Raji (cell line): Measurements from ENCODE around the gene EPHB1.

Source experiments
- POLR2A ChIP-seq: IDR thresholded peaks from 2 replicates; pipeline ENCODE4 v1.6.1; 2011; ENCODE audit warnings: low read depth, low read length, control low read depth; ENCODE audit not compliant: insufficient read depth

Gene EPHB1

DNA sequence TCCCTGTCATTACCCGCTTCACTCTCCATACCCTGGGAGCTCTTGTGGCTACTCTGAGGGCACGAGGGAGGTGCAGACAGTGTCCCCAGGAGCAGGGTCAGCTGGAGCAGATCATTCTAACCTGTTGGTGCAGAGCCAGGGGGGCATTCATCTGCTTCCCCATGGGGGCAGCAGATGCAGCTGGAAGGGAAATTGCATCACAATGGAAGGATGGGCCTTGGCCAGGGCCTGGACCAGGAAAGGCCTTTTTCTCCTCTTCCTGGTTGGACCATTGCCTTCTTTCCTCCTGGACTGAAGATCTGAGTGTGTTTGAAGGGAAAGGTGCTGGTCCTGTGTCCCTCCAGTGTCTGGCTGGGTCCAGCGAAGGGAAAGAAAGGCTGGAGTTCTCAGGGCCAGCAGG, 55.7 kb downstream of the EPHB1 start:
- TF ChIP-seq POLR2A = no peak

DNA sequence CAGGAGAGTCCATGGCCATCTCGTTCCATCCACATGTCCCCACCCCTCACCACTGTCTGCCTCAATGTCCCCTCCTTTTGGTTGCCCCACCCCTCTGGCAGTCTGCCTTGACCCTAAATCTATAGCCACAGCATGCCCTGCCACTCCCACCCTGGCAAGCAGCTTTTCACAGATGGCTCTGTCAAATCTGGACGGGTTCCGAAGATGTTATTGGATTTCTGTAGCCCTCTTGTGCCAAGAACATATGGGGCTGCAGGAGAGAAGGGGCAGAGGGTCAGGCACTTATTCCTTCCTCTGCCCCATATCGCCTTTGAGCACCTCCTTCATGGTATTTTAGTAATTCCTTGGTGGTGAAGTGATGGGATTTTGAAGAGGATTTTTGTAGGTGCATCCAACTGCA, 57.1 kb downstream of the EPHB1 start:
- TF ChIP-seq POLR2A = no peak

DNA sequence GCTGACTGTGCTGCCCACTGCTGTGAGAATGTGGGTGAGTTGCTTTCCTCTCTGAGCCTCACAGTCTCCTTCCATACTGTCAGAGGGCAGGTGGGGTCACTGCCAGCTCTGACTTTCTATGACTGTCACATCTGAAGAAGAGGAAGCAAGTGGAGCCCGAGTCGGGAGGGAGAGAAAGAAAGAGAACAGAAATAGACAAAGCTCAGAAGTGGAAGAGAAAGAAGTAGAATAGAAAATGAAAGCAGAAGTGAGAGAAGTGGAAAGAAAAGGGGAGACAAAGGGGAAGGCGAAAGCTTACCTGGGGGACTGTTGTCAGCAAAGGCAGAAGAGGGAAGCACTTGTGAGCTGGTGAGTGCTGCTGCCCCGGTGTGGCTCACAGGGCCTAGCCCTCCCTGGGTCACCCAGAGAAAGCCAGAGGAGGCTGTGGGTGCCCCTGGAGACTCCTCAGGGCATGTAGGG, 57.9 kb downstream of the EPHB1 start:
- TF ChIP-seq POLR2A = no peak

DNA sequence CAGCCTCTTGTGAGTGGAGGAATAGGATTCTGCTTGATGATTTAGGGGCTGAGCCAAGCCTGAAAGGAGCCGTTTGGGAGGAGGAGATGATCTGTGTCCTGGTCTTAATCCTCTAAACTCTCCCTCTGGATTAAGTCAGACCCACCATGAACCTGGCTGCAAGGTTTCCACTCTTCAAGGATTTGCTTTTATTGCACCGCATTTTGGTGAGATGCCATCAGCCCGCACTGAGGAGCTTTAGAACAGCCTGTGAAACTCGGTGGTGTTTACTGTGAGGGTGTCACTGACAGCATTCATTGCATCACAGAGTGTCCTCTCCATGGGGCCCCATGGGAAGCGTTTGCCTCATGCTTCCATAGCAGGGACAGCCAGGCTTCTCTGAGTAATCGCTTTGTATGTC, 59.2 kb downstream of the EPHB1 start:
- TF ChIP-seq POLR2A = no peak

DNA sequence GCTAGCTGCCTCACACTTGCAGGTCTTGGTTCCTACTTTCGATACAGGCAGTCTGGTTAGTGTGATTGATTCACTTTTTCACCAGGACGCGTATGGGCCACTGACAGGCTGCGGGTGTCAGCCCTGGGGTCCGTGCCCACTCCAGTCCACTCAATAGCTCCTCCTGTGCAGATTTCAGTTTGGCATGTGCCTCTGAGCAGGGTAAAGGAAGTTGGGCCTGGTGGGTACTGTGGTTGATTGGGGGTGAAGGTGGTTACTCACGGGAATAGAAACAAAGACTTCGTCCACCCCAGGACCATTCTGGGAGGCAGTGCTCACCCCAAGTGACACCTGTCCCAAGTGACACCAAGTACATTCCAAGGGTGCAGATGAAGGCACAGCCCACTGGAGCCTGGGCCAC, 62.3 kb downstream of the EPHB1 start:
- TF ChIP-seq POLR2A = no peak

DNA sequence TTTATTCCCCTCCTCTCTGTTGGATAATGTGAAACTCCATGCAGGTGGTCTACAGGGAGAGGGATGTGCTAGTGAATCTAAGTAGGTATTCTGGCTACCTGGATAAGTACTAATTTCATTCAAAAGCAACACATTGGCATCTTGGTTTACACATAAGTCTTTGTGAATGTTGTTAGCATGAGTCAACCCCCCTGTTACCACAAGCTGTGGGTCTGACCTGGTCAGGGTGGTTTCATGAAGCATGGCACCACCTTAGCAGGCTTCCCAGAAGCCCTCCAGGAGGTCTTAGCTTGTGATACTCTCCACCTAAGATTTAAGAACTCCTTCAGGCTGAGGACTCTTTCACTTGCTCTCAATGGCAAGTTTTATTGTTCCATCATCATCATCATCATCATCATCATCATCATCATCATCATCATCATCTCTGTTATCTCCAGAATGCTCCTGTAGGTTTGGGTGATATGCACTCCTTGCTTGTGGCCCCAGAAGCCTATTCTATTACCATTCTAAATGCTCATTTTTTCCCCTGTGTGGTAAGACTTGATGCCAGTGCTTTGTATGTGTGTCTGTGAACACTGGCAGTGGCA, 62.8 kb downstream of the EPHB1 start:
- no peak for TF ChIP-seq POLR2A

DNA sequence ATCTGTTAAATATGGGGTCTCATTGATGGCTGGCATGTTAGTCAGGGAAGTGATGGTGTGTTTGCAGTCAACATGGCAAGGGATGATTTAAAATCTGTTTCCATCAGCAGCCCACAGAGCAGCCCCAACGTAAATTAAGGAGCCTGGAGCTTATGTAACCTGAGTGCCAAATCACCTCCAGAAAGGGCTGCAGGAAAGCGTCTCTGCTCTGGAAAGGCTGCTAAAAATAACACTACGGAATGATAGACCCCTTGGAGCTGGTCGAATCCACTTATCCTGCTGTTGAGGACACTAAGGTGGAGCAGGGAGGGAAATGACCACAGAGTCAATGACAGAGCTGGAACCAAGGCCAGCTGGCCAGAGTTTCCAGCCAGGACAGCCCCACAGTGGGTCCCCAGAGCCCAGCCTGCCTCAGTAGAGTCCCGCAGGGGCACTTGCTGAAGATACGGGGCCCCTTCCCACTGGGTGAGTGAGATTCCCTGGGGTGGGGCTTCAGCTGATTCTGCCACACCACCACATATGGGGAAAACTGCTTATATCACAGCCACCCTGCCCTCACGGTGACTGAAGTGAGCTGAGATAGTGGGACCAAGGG, 63.5 kb downstream of the EPHB1 start:
- TF ChIP-seq POLR2A = no peak

DNA sequence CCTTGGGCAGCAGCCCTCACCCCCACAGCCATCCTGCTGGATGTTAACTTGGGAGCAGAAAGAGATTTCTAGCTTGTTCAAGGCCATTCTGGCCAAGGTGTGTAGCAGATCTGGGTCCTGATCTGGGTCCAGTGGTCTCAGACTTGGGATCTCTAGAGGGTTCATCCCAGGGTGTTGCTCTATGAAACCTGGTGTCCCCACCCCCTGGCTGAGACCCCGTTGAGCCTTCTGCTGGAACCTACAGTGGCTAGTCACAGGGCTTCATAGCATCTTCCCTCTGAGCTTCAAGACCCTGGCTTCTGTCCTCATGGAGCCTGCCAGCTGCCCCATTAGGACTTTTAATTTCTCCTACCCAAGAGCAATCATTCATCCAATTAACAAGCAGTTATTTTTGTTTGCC, 64.3 kb downstream of the EPHB1 start:
- TF ChIP-seq POLR2A = no peak

DNA sequence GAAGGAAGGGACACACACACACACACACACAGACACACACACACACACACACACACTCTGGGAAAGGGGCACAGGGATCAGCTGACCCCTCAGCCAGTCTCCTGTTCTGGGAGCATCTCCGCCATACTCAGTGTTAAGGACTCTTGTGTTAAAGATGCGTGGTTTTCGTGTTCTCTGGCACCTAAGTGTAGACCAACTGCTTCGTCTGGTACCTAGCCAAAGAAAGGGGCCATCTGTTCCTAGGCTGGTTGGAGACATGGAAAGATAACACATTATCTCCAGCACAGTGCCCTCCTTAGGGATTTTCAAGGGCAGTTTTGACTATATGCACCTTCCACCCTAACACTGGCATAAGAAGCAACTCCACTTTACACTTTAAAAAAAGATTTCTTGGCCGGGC, 65.1 kb downstream of the EPHB1 start:
- TF ChIP-seq POLR2A = no peak

DNA sequence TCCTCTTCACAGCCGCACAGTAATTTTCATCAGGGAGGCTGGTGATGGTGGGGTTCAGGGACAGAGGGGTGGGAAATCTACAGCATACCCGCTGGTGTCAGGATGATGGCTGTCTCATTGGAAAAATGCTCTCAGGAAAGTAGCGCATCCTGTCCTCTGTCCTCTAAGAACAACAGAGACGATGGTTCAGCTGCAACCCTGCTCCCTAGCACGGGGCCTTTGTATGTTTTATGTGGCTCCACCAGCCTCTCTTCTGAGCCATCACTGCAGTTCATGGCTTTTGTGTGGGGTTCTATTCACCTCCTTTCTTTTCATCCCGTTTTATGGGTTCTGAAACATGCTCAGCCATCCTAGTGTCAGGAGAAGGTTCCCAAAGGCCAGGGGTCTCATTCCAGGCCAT, 68.9 kb downstream of the EPHB1 start:
- TF ChIP-seq POLR2A = no peak

DNA sequence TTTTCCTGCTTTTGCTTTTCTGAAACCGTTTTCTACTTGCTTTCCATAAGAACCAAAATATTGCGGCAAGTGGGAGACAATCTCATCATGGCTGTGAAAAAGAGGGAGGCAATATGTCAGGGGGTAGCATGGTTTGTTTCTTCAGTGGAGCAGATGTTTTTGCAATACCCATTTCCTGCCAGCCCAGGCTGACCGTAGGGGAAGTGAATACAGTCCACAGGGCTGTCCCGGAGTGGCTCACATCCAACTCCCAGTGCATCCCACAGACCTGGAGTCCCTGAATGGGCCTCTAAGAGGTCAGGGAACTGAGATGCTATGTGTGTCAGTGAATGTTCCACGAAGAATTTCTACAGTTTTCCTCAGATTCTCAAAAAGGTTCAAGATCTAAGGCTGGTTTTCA, 69.6 kb downstream of the EPHB1 start:
- no peak for TF ChIP-seq POLR2A

DNA sequence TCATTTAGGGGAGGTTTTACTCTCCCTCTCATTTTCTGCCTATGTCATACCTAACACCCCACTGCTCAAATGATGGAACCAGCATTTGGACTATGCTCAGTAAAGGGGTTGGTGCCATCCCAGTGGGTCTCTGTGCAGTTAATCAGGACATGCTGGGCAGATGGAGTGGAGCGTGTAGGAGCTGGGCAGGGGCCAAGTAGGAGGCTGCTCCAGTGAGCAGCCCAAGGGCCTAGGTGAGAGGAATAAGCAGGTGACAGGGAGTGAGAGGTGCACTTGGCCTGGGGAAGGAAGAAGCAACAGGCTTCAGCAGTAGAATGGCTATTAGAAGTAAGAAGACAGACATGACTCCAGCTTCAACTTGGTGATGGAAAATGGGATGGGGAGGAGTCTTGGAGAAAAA, 72.2 kb downstream of the EPHB1 start:
- TF ChIP-seq POLR2A = no peak

DNA sequence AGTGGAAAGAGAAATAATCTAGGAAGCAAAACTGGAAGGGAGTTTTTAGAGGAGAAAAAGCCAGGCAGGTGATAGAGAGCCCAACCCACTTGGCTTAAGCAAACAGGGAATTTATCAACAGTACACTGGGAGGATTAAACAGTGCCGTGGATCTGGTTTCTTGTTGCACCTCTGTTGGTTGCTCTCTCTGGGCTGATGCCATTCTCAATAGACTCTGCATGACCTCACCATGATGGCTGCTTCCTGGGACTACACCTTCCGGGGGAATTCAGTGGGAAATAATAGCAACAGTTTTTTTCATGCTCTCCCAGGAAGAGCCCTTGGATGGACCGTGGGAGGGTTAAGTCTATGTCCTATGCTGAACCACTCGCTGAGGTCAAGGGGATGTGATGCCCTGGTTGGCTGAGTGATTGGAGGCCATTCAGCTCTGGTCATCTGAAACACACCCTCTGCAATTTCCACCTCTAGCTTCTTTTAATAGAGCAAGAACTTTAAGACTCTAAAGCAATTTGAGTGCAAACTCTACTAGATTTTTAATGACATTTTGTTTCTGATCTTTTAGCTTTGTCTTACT, 74.2 kb downstream of the EPHB1 start:
- no peak for TF ChIP-seq POLR2A

DNA sequence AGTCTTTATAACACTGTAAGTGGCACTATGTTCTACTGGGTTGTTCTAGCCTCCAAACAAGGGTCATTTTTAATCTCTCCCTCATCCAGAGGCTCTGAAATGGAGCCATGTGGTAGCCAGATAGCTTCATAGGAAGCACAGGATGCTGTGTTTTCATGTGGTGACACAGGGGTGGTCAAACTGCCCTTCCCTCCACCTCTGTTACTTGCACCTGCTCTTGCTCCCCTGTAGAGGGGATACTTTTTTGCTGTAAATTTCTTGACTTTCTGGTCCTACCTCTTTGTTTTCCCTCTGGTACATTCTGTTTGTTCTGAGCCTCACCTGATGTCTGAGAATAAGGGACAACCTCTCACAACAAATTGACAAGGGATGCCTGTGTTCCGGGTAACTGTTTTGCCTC, 76.8 kb downstream of the EPHB1 start:
- TF ChIP-seq POLR2A = no peak

DNA sequence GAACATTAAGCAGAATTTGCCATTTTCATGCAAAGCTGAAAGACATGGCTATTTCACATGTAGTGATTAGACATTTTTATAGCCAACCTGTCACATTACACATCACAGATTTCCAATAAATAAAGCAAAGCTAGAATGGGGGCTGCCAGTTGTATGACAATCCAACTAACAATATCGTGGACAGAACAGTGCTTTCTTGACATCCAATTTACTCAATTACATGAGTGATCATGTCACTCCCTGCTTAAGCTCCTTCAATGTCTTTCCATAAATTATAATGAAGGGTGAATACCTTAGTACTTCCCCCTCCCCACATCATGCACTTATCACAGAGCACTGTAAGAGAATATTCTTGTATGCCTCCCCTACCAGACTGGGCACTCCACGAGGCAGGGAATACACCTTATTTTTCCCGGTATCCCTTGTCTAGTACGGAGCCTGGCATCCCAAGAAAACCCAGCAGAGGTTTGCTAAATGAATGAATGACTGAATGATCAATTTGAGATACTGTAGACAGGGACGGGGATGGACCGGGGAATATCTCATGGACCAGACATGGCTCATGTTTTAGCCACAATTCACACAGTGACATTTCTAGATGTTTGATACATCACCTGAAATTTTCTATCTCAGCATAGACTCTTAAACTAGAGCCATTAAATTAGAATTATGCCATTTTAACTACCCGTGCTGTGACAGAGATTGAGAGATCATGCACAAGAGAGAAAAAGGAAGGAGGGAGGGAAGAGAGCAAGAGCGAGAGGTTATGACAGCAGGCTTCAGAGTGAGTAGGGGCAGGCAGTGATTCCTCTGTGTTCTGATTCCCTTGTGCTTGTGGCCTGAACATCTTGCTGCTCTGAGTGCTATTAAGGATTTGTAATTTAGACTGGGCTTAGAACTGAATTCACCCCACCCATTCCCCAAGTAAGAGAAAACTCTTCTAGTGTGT, 77.7 kb downstream of the EPHB1 start:
- no peak for TF ChIP-seq POLR2A

DNA sequence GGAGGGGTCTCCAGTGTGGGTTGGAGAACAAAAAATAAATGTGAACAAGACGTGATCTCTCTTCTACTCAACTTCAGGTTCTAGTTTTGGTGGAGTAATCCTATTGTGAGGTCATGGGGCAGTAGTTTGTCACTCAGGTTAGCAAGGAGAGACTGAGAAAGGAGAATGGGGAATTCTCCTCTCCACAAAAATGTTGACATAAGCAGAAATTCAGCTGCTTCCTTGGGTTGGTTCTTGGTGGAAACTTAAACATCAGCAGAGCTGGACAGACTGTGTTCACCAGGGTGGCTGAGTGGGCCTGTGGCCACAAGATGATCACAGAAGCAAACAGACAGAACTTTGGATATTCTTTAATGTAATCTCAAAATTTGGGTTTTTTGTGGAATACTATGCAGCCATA, 78.7 kb downstream of the EPHB1 start:
- TF ChIP-seq POLR2A = no peak
